Transverse colon (tissue), 4 donors: Measurements from ENCODE around the gene PRG3. TPM values are rescaled to one million over a fixed set of nuclear protein-coding genes. Genes with fewer than 3 reads are reported as not detected.

ENCODE experiments used
- DNase-seq: peaks from one replicate; pipeline ENCODE4 v3.0.0-alpha.2; 2019
- H3K27ac ChIP-seq, 4 donors: fragments of 200-600 bp; sonication (generic); 2 replicates each; pipeline ENCODE4 v1.5.1; 2016 to 2018; ENCODE audit warnings: inconsistent platforms in 4 of 4
- H3K27me3 ChIP-seq: fragments of 200-600 bp; sonication (generic); 2 replicates; pipeline ENCODE4 v1.5.1; 2017; ENCODE audit warnings: inconsistent platforms
- H3K36me3 ChIP-seq, 4 donors: fragments of 200-600 bp; sonication (generic); 2 replicates each; pipeline ENCODE4 v1.5.1; 2017 to 2019; ENCODE audit warnings: inconsistent platforms in 4 of 4
- H3K4me1 ChIP-seq, 4 donors: fragments of 200-600 bp; sonication (generic); 2 replicates each; pipeline ENCODE4 v1.5.1; 2017 to 2020; ENCODE audit warnings: inconsistent platforms in 4 of 4
- H3K4me3 ChIP-seq, 4 donors: fragments of 200-600 bp; sonication (generic); 1 replicate in 1 of 4; 2 replicates in 3 of 4; pipeline versions ENCODE4 v1.5.1 to v1.6.1; 2017 to 2019; ENCODE audit warnings: inconsistent platforms in 4 of 4
- H3K9me3 ChIP-seq, 2 donors: fragments of 200-600 bp; sonication (generic); 2 replicates each; pipeline ENCODE4 v1.5.1; 2017 to 2019; ENCODE audit warnings: inconsistent platforms in 2 of 2
- CTCF ChIP-seq, 5 experiments: fragments of 200-600 bp in 3 of 5; fragments of 450-650 bp in 2 of 5; sonication (generic) in 3 of 5; IDR thresholded peaks; 1 replicate in 2 of 5; 2 replicates in 3 of 5; pipeline ENCODE4 v1.5.1; 2016 to 2017; ENCODE audit warnings: antibody characterized with exemption in 5 of 5, inconsistent platforms in 3 of 5, mild to moderate bottlenecking in 2 of 5, moderate library complexity in 1 of 5
- EP300 ChIP-seq: sonication (generic); formaldehyde crosslinking; IDR thresholded peaks from one replicate; pipeline ENCODE4 v1.6.1; 2017; ENCODE audit warnings: antibody characterized with exemption, low read depth
- POLR2A ChIP-seq: fragments of 450-650 bp; IDR thresholded peaks from one replicate; pipeline ENCODE4 v1.6.1; 2016; ENCODE audit warnings: antibody characterized with exemption, mild to moderate bottlenecking, moderate library complexity
- POLR2AphosphoS5 ChIP-seq, 3 donors: sonication (generic); formaldehyde crosslinking; IDR thresholded peaks; one replicate each; pipeline ENCODE4 v1.6.1; 2016; ENCODE audit warnings: antibody characterized with exemption in 3 of 3
- WGBS, 2 donors: methylation state at CpG; one replicate each; pipeline ENCODE4 v1.1.5; 2018; ENCODE audit warnings: low coverage in 1 of 2; 5-methylcytosine and 5-hydroxymethylcytosine counted together
- in situ Hi-C, 4 donors: fragments of 200-750 bp; cut with MboI; loops; one replicate each; pipeline versions ENCODE4 v1.15.0 to v1.15.1; 2017; ENCODE audit warnings: low sequenced_read_pairs in 3 of 4, low pct_ligation_motif_present in 1 of 4, low pct_unique_long_range_greater_than_20kb in 1 of 4
- intact Hi-C: fragments of 100-400 bp; cut with DNase I; formaldehyde crosslinking; loops from one replicate; pipeline ENCODE4 v1.15.1; 2023; ENCODE audit warnings: low total_unique reads
- total RNA-seq, 4 donors: library from RNA; depleted of rRNA; stranded (reverse); fragments of >200 nt; gene quantifications; one replicate each; pipeline ENCODE4 v1.1.0, GENCODE V29; 2016

PRG3 gene
- total RNA-seq, 4 donors from 2014 or later = not detected

- TF ChIP-seq EP300 (no peak), CTCF (IDR thresholded peaks at IDR 0.05) (no peak), POLR2AphosphoS5 (IDR thresholded peaks at IDR 0.05) (no peak), POLR2A (no peak)
- Histone ChIP-seq H3K9me3 (no peaks in the 10 kb centered on the region), H3K36me3 (no peaks in the 10 kb centered on the region), H3K27ac (no peak overlapping the region), H3K4me3 (no peak overlapping the region), H3K4me1 (peaks cover 0 to 10% (median 3%) of the 10 kb centered on the region in 4 donors), H3K27me3 (no peaks in the 10 kb centered on the region)
- intact Hi-C loops = no loop called here
- no peak for DNase-seq
- in situ Hi-C loops = no loop called here
- WGBS, 2 donors = 67 to 76% methylated on average over 4 to 6 of the region's 6 CpGs
These were observed 21.4 kb upstream of the PRG3 start for GRCh38 chr11:57402188-57403002.

GRCh38 chr11:57399972-57400578 is 19.1 kb upstream of the PRG3 start:
- H3K27ac ChIP-seq = no peak overlapping the region
- intact Hi-C loops = no loop called here
- in situ Hi-C loops = no loop called here
- H3K4me1 ChIP-seq = peaks cover 0 to 7% (median 1%) of the 10 kb centered on the region in 4 donors
- no peaks in the 10 kb centered on the region for H3K36me3 ChIP-seq
- no peak overlapping the region for H3K4me3 ChIP-seq
- WGBS, 2 donors = 50 to 60% methylated on average over 2 to 4 of the region's 4 CpGs
- no peaks in the 10 kb centered on the region for H3K9me3 ChIP-seq
- no peaks in the 10 kb centered on the region for H3K27me3 ChIP-seq
- no peak for TF ChIP-seq CTCF (IDR thresholded peaks at IDR 0.05)
- no peak for TF ChIP-seq POLR2AphosphoS5 (IDR thresholded peaks at IDR 0.05)
- no peak for TF ChIP-seq EP300
- TF ChIP-seq POLR2A = no peak
- no peak for DNase-seq

GRCh38 chr11:57399221-57399620 is 18.3 kb upstream of the PRG3 start:
- intact Hi-C loops = no loop called here
- Histone ChIP-seq H3K4me1 (peaks cover 0 to 7% (median 1%) of the 10 kb centered on the region in 4 donors), H3K4me3 (no peak overlapping the region), H3K9me3 (no peaks in the 10 kb centered on the region), H3K27me3 (no peaks in the 10 kb centered on the region), H3K36me3 (no peaks in the 10 kb centered on the region), H3K27ac (no peak overlapping the region)
- in situ Hi-C loops = no loop called here
- TF ChIP-seq POLR2A = no peak
- no peak for TF ChIP-seq CTCF (IDR thresholded peaks at IDR 0.05)
- no peak for TF ChIP-seq EP300
- no peak for TF ChIP-seq POLR2AphosphoS5 (IDR thresholded peaks at IDR 0.05)
- DNase-seq = no peak
- 87% methylated on average over 5 of the region's 5 CpGs; no CpG with 5 or more reads in 1 of the 2 donors for WGBS, 2 donors

GRCh38 chr11:57397394-57397990 is 16.5 kb upstream of the PRG3 start:
- H3K9me3 ChIP-seq = no peaks in the 10 kb centered on the region
- no peaks in the 10 kb centered on the region for H3K27me3 ChIP-seq
- intact Hi-C loops (no loop called here), in situ Hi-C loops (no loop called here)
- no peak overlapping the region for H3K27ac ChIP-seq
- no peaks in the 10 kb centered on the region for H3K36me3 ChIP-seq
- H3K4me3 ChIP-seq = no peak overlapping the region
- DNase-seq = no peak
- peaks cover 0 to 7% (median 1%) of the 10 kb centered on the region in 4 donors for H3K4me1 ChIP-seq
- 73 to 91% methylated on average over 4 of the region's 4 CpGs for WGBS, 2 donors
- TF ChIP-seq EP300 (no peak), POLR2A (no peak), POLR2AphosphoS5 (IDR thresholded peaks at IDR 0.05) (no peak), CTCF (IDR thresholded peaks at IDR 0.05) (no peak)
